OCI-LY1 (cell line): Measurements from ENCODE around the gene SPCS1.

ENCODE experiments used
- H2AFZ ChIP-seq: fragments of 200-600 bp; sonication (generic), shearing (Covaris generic); 2 replicates; pipeline ENCODE4 v1.6.0; 2014; ENCODE audit warnings: antibody characterized with exemption, mild to moderate bottlenecking, low read length
- H3F3A ChIP-seq: fragments of 200-600 bp; sonication (generic), shearing (Covaris generic); 2 replicates; pipeline ENCODE4 v1.6.0; 2014; ENCODE audit warnings: mild to moderate bottlenecking, antibody characterized with exemption, low read length, moderate library complexity; ENCODE audit not compliant: insufficient read depth
- H3K27ac ChIP-seq: fragments of 200-600 bp; sonication (generic); 2 replicates; pipeline ENCODE4 v1.5.1; 2014; ENCODE audit warnings: low read length, mixed run types, mild to moderate bottlenecking, low read depth; ENCODE audit not compliant: poor library complexity, severe bottlenecking
- H3K27me3 ChIP-seq: fragments of 200-600 bp; sonication (generic); 2 replicates; pipeline ENCODE4 v1.6.0; 2014; ENCODE audit warnings: antibody characterized with exemption, mild to moderate bottlenecking, low read length, moderate library complexity; ENCODE audit not compliant: insufficient read depth
- H3K36me3 ChIP-seq: fragments of 200-600 bp; sonication (generic); 2 replicates; pipeline ENCODE4 v1.6.1; 2014; ENCODE audit warnings: mild to moderate bottlenecking, antibody characterized with exemption, low read length, moderate library complexity, mixed read lengths; ENCODE audit not compliant: insufficient read depth
- H3K4me1 ChIP-seq: fragments of 200-600 bp; sonication (generic); 2 replicates; pipeline ENCODE4 v1.5.1; 2014; ENCODE audit warnings: mild to moderate bottlenecking, low read length, moderate library complexity; ENCODE audit not compliant: insufficient read depth, severe bottlenecking
- H3K4me2 ChIP-seq: fragments of 200-600 bp; sonication (generic), shearing (Covaris generic); 2 replicates; pipeline ENCODE4 v1.6.1; 2014; ENCODE audit warnings: low read length
- H3K4me3 ChIP-seq: fragments of 200-600 bp; sonication (generic); 2 replicates; pipeline ENCODE4 v1.5.1; 2014; ENCODE audit warnings: low read length, low read depth, mild to moderate bottlenecking, mixed read lengths; ENCODE audit not compliant: poor library complexity, severe bottlenecking
- H3K79me2 ChIP-seq: fragments of 200-600 bp; shearing (Covaris generic); 2 replicates; pipeline ENCODE4 v1.6.1; 2016; ENCODE audit warnings: mixed run types, low read length, mixed read lengths; ENCODE audit not compliant: insufficient read depth
- H3K9ac ChIP-seq: fragments of 200-600 bp; sonication (generic), shearing (Covaris generic); 2 replicates; pipeline ENCODE4 v1.6.1; 2014; ENCODE audit warnings: mild to moderate bottlenecking, low read length, mixed read lengths
- H3K9me2 ChIP-seq: fragments of 200-600 bp; sonication (generic), shearing (Covaris generic); 2 replicates; pipeline ENCODE4 v1.6.1; 2014; ENCODE audit warnings: low read depth, mild to moderate bottlenecking, low read length, mixed read lengths
- H3K9me3 ChIP-seq: fragments of 200-600 bp; shearing (Covaris generic); 2 replicates; pipeline ENCODE4 v1.6.1; 2014; ENCODE audit warnings: low read length, mixed read lengths
- H4K20me1 ChIP-seq: fragments of 200-600 bp; sonication (generic), shearing (Covaris generic); 2 replicates; pipeline ENCODE4 v1.6.0; 2016; ENCODE audit warnings: mild to moderate bottlenecking, low read length; ENCODE audit not compliant: insufficient read depth
- EZH2 ChIP-seq: fragments of 200-600 bp; sonication (generic), shearing (Covaris generic); IDR thresholded peaks from 2 replicates; pipeline ENCODE4 v1.8.0; 2017; ENCODE audit warnings: borderline replicate concordance, mixed run types, mild to moderate bottlenecking, antibody characterized with exemption, low read length, moderate library complexity, mixed read lengths
- TF ChIP-seq, protein P1 (sequence below): fragments of 200-600 bp; sonication (generic), shearing (Covaris generic); IDR thresholded peaks from 2 replicates; pipeline ENCODE4 v1.5.1; 2017; ENCODE audit warnings: mild to moderate bottlenecking, antibody characterized with exemption, low read length, moderate library complexity, mixed read lengths

The SPCS1 gene

DNA sequence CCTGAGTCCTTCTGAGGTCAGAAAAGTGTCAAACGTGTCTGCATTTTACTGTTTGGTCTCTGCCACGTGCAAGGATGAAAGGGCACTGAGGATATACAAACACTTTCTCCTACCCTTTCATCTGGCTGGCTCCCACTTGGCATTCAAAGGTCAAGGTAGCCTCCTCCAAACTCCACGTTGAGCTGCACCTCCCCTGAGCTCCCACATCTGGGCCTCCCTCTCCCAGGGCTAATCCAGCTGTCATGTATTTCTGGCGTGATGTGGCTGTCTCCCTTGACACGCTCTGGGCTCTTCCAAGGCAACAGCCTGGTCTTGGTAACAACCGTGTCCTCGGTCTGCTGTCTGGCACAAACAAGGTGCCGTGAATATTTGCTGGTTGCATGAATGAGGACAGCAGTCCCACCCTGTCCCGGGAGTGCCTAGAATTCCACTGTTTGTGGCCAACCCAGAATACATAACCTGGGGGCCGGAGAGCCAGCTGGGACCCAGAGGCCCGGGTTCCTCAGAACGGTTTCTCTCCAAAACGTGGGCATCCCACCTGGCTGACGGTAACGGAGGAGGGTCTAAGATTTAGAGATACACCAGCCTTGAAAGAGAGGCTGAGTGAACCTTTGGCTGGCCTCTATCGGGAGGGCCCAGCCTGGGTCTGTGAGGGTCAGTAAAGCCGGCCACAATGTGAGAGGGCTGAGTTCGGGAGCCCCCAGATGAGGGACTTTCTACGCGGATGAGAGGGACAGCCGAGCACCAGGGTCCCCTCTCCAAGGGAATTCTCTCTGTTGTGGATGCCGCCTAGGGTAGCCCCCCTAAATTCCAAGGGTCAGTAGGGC is 1.1 kb upstream of the SPCS1 start:
- Histone ChIP-seq H3K36me3 (peaks cover 16% of the 10 kb centered on the region; the same call in 1 of the 2 replicates), H3K4me1 (peaks cover 31% of the 10 kb centered on the region), H3F3A (0 out of 2 replicates have a peak, but pooled peaks cover 2% of the 10 kb centered on the region), H4K20me1 (no peaks in the 10 kb centered on the region), H3K27ac (peak overlapping the region; percentile 58), H3K9me3 (no peaks in the 10 kb centered on the region), H3K79me2 (peaks cover 8% of the 10 kb centered on the region; the same call in 1 of the 2 replicates), H3K4me3 (peak overlapping the region; percentile 90), H3K9ac (peak overlapping the region; percentile 90), H2AFZ (no peak overlapping the region), H3K4me2 (peak overlapping the region; percentile 81), H3K9me2 (no peaks in the 10 kb centered on the region), H3K27me3 (no peaks in the 10 kb centered on the region)
- TF ChIP-seq EZH2, result no peak
- TF ChIP-seq, protein P1, sequence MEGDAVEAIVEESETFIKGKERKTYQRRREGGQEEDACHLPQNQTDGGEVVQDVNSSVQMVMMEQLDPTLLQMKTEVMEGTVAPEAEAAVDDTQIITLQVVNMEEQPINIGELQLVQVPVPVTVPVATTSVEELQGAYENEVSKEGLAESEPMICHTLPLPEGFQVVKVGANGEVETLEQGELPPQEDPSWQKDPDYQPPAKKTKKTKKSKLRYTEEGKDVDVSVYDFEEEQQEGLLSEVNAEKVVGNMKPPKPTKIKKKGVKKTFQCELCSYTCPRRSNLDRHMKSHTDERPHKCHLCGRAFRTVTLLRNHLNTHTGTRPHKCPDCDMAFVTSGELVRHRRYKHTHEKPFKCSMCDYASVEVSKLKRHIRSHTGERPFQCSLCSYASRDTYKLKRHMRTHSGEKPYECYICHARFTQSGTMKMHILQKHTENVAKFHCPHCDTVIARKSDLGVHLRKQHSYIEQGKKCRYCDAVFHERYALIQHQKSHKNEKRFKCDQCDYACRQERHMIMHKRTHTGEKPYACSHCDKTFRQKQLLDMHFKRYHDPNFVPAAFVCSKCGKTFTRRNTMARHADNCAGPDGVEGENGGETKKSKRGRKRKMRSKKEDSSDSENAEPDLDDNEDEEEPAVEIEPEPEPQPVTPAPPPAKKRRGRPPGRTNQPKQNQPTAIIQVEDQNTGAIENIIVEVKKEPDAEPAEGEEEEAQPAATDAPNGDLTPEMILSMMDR, result no peak

DNA sequence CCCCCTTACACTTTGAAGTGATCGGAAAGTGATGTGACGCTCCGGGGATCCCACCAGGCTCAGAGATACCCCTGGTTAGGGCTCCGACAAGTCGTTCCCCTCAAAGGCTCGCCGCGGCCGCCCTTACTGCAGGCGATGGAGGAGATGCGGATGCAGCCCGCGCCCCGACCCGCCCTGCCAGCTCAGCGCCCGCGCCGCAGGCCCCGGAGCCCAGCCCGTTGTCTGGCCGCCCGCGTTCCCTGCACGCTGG is 543 bp upstream of the SPCS1 start:
- no peaks in the 10 kb centered on the region for H3K9me3 ChIP-seq
- no peaks in the 10 kb centered on the region for H3K27me3 ChIP-seq
- H3K79me2 ChIP-seq, result peaks cover 8% of the 10 kb centered on the region; the same call in 1 of the 2 replicates
- H3K4me2 ChIP-seq, result peak overlapping the region; percentile 81
- H3K9ac ChIP-seq, result peak overlapping the region; percentile 90
- peak overlapping the region; percentile 90 for H3K4me3 ChIP-seq
- H3K4me1 ChIP-seq, result peaks cover 31% of the 10 kb centered on the region
- TF ChIP-seq, protein P1, result no peak
- TF ChIP-seq EZH2, result no peak
- H4K20me1 ChIP-seq, result no peaks in the 10 kb centered on the region
- peaks cover 16% of the 10 kb centered on the region; the same call in 1 of the 2 replicates for H3K36me3 ChIP-seq
- peak overlapping the region; percentile 58 for H3K27ac ChIP-seq
- H3F3A ChIP-seq, result no peaks in the 10 kb centered on the region
- no peaks in the 10 kb centered on the region for H3K9me2 ChIP-seq
- no peak overlapping the region for H2AFZ ChIP-seq

DNA sequence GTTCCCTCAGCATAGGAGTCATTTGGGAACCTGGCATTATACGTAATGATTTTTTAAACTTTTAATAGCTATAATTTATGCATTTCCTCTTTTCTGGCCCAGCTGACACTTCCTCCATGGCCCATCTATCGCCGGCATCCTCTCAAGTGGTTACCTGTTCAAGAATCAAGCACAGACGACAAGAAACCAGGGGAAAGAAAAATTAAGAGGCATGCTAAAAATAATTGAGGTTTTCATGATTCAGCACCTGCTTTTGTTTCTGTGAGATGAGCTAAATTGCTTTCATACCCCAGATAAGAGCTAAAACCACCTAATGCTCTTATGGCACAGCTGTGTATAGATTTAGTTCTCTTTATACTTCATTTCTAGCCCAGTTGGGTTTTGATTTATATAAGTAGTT is 1.7 kb downstream of the SPCS1 start:
- H3K9me2 ChIP-seq, result no peaks in the 10 kb centered on the region
- H4K20me1 ChIP-seq, result no peaks in the 10 kb centered on the region
- no peak overlapping the region for H2AFZ ChIP-seq
- no peaks in the 10 kb centered on the region for H3F3A ChIP-seq
- H3K4me3 ChIP-seq, result peak overlapping the region; percentile 90
- H3K36me3 ChIP-seq, result peaks cover 28% of the 10 kb centered on the region
- H3K9ac ChIP-seq, result peak overlapping the region; percentile 90; the same call in 1 of the 2 replicates
- TF ChIP-seq EZH2, result no peak
- TF ChIP-seq, protein P1, result no peak
- no peaks in the 10 kb centered on the region for H3K9me3 ChIP-seq
- peak overlapping the region; percentile 81 for H3K4me2 ChIP-seq
- no peaks in the 10 kb centered on the region for H3K27me3 ChIP-seq
- peaks cover 31% of the 10 kb centered on the region for H3K4me1 ChIP-seq
- H3K79me2 ChIP-seq, result peaks cover 8% of the 10 kb centered on the region; the same call in 1 of the 2 replicates
- H3K27ac ChIP-seq, result peak overlapping the region; percentile 46
